Loucy (cell line): ENCODE data around the gene PRR23A.
"Not testable (repeated sequence)": the region's sequence is repeated elsewhere in the genome, so short reads cannot be mapped to it uniquely, and the experiment has no call there.

Experiments used
- EZH2phosphoT487 ChIP-seq: fragments of 200-600 bp; IDR thresholded peaks from 2 replicates; pipeline ENCODE4 v1.6.1; 2018; ENCODE audit warnings: antibody characterized with exemption, mild to moderate bottlenecking, moderate library complexity, borderline replicate concordance
- TF ChIP-seq, protein P1 (sequence below): fragments of 200-600 bp; sonication (generic); conservative IDR thresholded peaks from 2 replicates; pipeline ENCODE4 v1.5.1; 2014; ENCODE audit warnings: mild to moderate bottlenecking, antibody characterized with exemption, low read length

DNA sequence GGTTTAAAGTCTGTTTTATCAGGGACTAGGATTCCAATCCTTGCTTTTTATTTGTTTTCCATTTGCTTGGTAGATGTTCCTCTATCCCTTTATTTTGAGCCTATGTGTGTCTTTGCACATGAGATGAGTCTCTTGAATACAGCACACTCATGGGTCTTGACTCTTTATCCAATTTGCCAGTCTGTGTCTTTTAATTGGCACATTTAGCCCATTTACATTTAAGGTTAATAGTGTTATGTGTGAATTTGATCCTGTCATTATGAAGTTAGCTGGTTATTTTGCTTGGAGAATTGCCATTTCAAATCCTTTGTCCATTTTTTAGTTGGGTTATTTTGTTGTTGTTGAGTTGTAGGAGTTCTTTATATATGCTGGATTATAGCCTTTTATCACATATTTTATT, 24.5 kb upstream of the PRR23A start:
- TF ChIP-seq, protein P1, sequence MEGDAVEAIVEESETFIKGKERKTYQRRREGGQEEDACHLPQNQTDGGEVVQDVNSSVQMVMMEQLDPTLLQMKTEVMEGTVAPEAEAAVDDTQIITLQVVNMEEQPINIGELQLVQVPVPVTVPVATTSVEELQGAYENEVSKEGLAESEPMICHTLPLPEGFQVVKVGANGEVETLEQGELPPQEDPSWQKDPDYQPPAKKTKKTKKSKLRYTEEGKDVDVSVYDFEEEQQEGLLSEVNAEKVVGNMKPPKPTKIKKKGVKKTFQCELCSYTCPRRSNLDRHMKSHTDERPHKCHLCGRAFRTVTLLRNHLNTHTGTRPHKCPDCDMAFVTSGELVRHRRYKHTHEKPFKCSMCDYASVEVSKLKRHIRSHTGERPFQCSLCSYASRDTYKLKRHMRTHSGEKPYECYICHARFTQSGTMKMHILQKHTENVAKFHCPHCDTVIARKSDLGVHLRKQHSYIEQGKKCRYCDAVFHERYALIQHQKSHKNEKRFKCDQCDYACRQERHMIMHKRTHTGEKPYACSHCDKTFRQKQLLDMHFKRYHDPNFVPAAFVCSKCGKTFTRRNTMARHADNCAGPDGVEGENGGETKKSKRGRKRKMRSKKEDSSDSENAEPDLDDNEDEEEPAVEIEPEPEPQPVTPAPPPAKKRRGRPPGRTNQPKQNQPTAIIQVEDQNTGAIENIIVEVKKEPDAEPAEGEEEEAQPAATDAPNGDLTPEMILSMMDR = not testable (repeated sequence)
- TF ChIP-seq EZH2phosphoT487 = not testable (repeated sequence)
